HepG2 (cell line): ENCODE data around the gene CDH23. TPM values are rescaled to one million over a fixed set of nuclear protein-coding genes. Genes with fewer than 3 reads are reported as not detected.

Source experiments
- DMAP1 ChIP-seq: IDR thresholded peaks from 2 replicates; pipeline ENCODE4 v1.6.1; 2016
- ELK4 ChIP-seq: sonication (generic); formaldehyde crosslinking; IDR thresholded peaks from 2 replicates; pipeline ENCODE4 v1.9.0; 2021; ENCODE audit warnings: missing genetic modification reagents, borderline replicate concordance
- EP300 ChIP-seq, 3 experiments: sonication (generic) in 1 of 3; formaldehyde crosslinking in 1 of 3; IDR thresholded peaks; 2 replicates each; pipeline versions ENCODE4 v1.5.1 to v1.6.1; 2011 to 2020; ENCODE audit warnings: low read depth in 2 of 3, low read length in 2 of 3, borderline replicate concordance in 1 of 3, improper control_type of control experiment in 1 of 3, mild to moderate bottlenecking in 1 of 3, missing genetic modification reagents in 1 of 3, moderate library complexity in 1 of 3
- JUND ChIP-seq: sonication (generic); formaldehyde crosslinking; IDR thresholded peaks from 2 replicates; pipeline ENCODE4 v1.8.0; 2022; ENCODE audit warnings: mild to moderate bottlenecking, missing genetic modification reagents
- PAXIP1 ChIP-seq: sonication (generic); formaldehyde crosslinking; conservative IDR thresholded peaks from 2 replicates; pipeline ENCODE4 v1.4.0; 2020; ENCODE audit warnings: mild to moderate bottlenecking, missing genetic modification reagents, moderate library complexity
- PRDM4 ChIP-seq: sonication (generic); formaldehyde crosslinking; IDR thresholded peaks from 2 replicates; pipeline ENCODE4 v1.9.0; 2021; ENCODE audit warnings: missing genetic modification reagents, borderline replicate concordance
- RBFOX2 ChIP-seq: fragments of 200-400 bp; formaldehyde crosslinking; IDR thresholded peaks from 2 replicates; pipeline ENCODE4 v1.6.1; 2017; ENCODE audit warnings: low read depth, mild to moderate bottlenecking, low read length
- ZBTB1 ChIP-seq: sonication (generic); formaldehyde crosslinking; IDR thresholded peaks from 2 replicates; pipeline ENCODE4 v1.4.0; 2020; ENCODE audit warnings: missing genetic modification reagents, borderline replicate concordance
- ZBTB33 ChIP-seq: sonication (generic); formaldehyde crosslinking; IDR thresholded peaks from 2 replicates; pipeline ENCODE4 v1.4.0; 2020; ENCODE audit warnings: missing genetic modification reagents
- ZBTB44 ChIP-seq: sonication (generic); formaldehyde crosslinking; IDR thresholded peaks from 2 replicates; pipeline ENCODE4 v1.4.0; 2020; ENCODE audit warnings: missing genetic modification reagents
- ZNF605 ChIP-seq: sonication (generic); formaldehyde crosslinking; IDR thresholded peaks from 2 replicates; pipeline ENCODE4 v1.8.0; 2022; ENCODE audit warnings: mild to moderate bottlenecking, missing genetic modification reagents
- polyA plus RNA-seq, 8 experiments: library from polyadenylated mRNA; depleted of rRNA in 3 of 8; stranded (reverse) in 7 of 8; unstranded in 1 of 8; fragments of >200 nt; fragmentation: Illumina TruSeq in 4 of 8; extraction: Trizol in 4 of 8; gene quantifications; 2 replicates each; pipeline versions ENCODE4 v1.2.1 to v1.2.3, GENCODE V29; 2011 to 2016; ENCODE audit warnings: low read depth in 4 of 8, missing spikeins in 1 of 8, mixed read lengths in 1 of 8; ENCODE audit not compliant: insufficient read depth in 1 of 8
- total RNA-seq, 5 experiments: library from RNA; depleted of rRNA; stranded (reverse); fragments of >200 nt; fragmentation: Illumina TruSeq; extraction: Trizol; gene quantifications; 2 replicates each; pipeline ENCODE4 v1.2.3, GENCODE V29; 2016; ENCODE audit warnings: low read depth in 1 of 5

Gene CDH23
- total and polyA plus RNA-seq, 2 of the 13 experiments (the other 11 are each of a cell fraction or from before 2014, with no cell fraction given): 0.13 TPM; not detected in 1

GRCh38 chr10:71766717-71767419 lies 370.1 kb downstream of the CDH23 start (continued):
- TF ChIP-seq ZBTB33 (CRISPR knock-in tag) (no peak), PRDM4 (no peak), ELK4 (CRISPR knock-in tag) (no peak), ZBTB1 (CRISPR knock-in tag) (no peak), ZNF605 (CRISPR knock-in tag) (0 out of 2 replicates have a peak, but pooled peaks have one; percentile 33), DMAP1 (CRISPR knock-in tag) (peak; percentile 20; the same call in 1 of the 2 replicates), PAXIP1 (CRISPR knock-in tag) (0 out of 2 replicates have a peak, but pooled peaks have one; percentile 25), EP300 (IDR thresholded peaks at IDR 0.05; ENCODE audit: low read depth in 2 of 2, low read length in 2 of 2) (no peak), EP300 (CRISPR knock-in tag; IDR thresholded peaks at IDR 0.05; ENCODE audit: borderline replicate concordance) (peak; percentile 55; the same call in 1 of the 2 replicates), JUND (CRISPR knock-in tag) (0 out of 2 replicates have a peak, but pooled peaks have one; percentile 39), ZBTB44 (no peak), RBFOX2 (no peak)
